Heart left ventricle (tissue), 13 donors: ENCODE results near the gene GLT1D1.

Experiments used
- CTCF ChIP-seq, 12 donors: fragments of 200-600 bp; sonication (generic) in 4 of 12; IDR thresholded peaks; one replicate each; pipeline versions ENCODE4 v1.5.0 to v1.8.0; 2018 to 2022; ENCODE audit warnings: antibody characterized with exemption in 12 of 12, mild to moderate bottlenecking in 5 of 12
- POLR2A ChIP-seq, 2 donors: fragments of 450-650 bp; IDR thresholded peaks; one replicate each; pipeline ENCODE4 v1.6.1; 2017; ENCODE audit warnings: antibody characterized with exemption in 2 of 2, mild to moderate bottlenecking in 2 of 2, moderate library complexity in 2 of 2
- donor health status: ischemic (EF 13 %, LVEDD 7.1; RV severe dilation, severe dysfunction).
- donor health status: DM: no; HTN: yes; CAD: no.
- donor health status: DM: no; HTN: no; CAD: no.
- donor health status: ischemic (EF 25% LVEDD 6.9; RV normal size, moderate dysfunction).
- donor health status: ischemic (EF 25% LVEDD 5.7; RV mildly dilated, moderate dysfunction).
- donor health status: ischemic (EF 35%, LVEDD 5.7; RV mildly dilated, moderate dysfunction).
- donor health status: nonischemic (EF 11% LVEDD 7.7; RV severe dilation, severe dysfunction).
- donor health status: DM: yes; HTN: yes; CAD: no.
- donor health status: PGD.
- donor health status: ischemic (EF 29% LVEDD 5.4; RV normal size, mild dysfunction).
- donor health status: nonischemic (EF 23%, LVEDD 6.1; RV moderate dilation, normal function).

- TF ChIP-seq CTCF (IDR thresholded peaks at IDR 0.05) (no peak), POLR2A (IDR thresholded peaks at IDR 0.05) (no peak)
Observed at GRCh38 chr12:128853600-128854197, 421 bp downstream of the GLT1D1 start.
